Keratinocyte (primary cell): ENCODE results near the gene SCN11A. TPM values are rescaled to one million over a fixed set of nuclear protein-coding genes. Genes with fewer than 3 reads are reported as not detected.
A peak's percentile ranks its signal among the peaks of the same experiment; 100 is the strongest.

ENCODE experiments used
- DNase-seq: peaks from one replicate; pipeline ENCODE4 v3.0.0-alpha.2; 2011; ENCODE audit warnings: low read depth, missing footprints, low spot score
- FAIRE-seq: peaks from 2 replicates; lab custom pipeline; 2011; peaks lifted over from hg19 to GRCh38; lab: Jason Lieb, UNC
- H2AFZ ChIP-seq: 2 replicates; pipeline ENCODE4 v1.6.0; 2012; ENCODE audit warnings: low read length, control low read depth, inconsistent platforms; ENCODE audit not compliant: control insufficient read depth
- H3K27ac ChIP-seq: 2 replicates; pipeline ENCODE4 v1.5.1; 2011; ENCODE audit warnings: low read length; ENCODE audit not compliant: control insufficient read depth, insufficient read depth
- H3K27me3 ChIP-seq: 3 replicates; pipeline ENCODE4 v1.6.0; 2011; ENCODE audit warnings: low read length; ENCODE audit not compliant: control insufficient read depth, insufficient read depth; ENCODE audit errors: extremely low read depth
- H3K36me3 ChIP-seq, 2 experiments: 2 replicates in 1 of 2; 3 replicates in 1 of 2; pipeline ENCODE4 v1.5.1; 2011; ENCODE audit warnings: low read length in 2 of 2, mild to moderate bottlenecking in 1 of 2; ENCODE audit not compliant: control insufficient read depth in 2 of 2, insufficient read depth in 2 of 2; ENCODE audit errors: extremely low read depth in 1 of 2
- H3K4me1 ChIP-seq: 3 replicates; pipeline ENCODE4 v1.5.1; 2011; ENCODE audit warnings: low read length; ENCODE audit not compliant: control insufficient read depth, insufficient read depth; ENCODE audit errors: extremely low read depth
- H3K4me2 ChIP-seq: 3 replicates; pipeline ENCODE4 v1.6.0; 2011; ENCODE audit warnings: low read depth, low read length; ENCODE audit not compliant: control insufficient read depth, insufficient read depth; ENCODE audit errors: extremely low read depth
- H3K4me3 ChIP-seq, 3 experiments: fragments of 200-600 bp in 1 of 3; sonication (generic) in 1 of 3; 2 replicates in 2 of 3; 3 replicates in 1 of 3; pipeline ENCODE4 v1.5.1; 2011 to 2016; ENCODE audit warnings: low read length in 3 of 3, mild to moderate bottlenecking in 3 of 3, control low read depth in 2 of 3, inconsistent platforms in 1 of 3, low read depth in 1 of 3, mixed read lengths in 1 of 3, mixed run types in 1 of 3, moderate library complexity in 1 of 3; ENCODE audit not compliant: control insufficient read depth in 2 of 3, insufficient read depth in 2 of 3; ENCODE audit errors: extremely low read depth in 1 of 3
- H3K79me2 ChIP-seq: 2 replicates; pipeline ENCODE4 v1.6.0; 2012; ENCODE audit warnings: low read length; ENCODE audit not compliant: control insufficient read depth, insufficient read depth
- H3K9ac ChIP-seq: 3 replicates; pipeline ENCODE4 v1.6.0; 2011; ENCODE audit warnings: low read length; ENCODE audit not compliant: control insufficient read depth, insufficient read depth; ENCODE audit errors: extremely low read depth
- H3K9me1 ChIP-seq: 3 replicates; pipeline ENCODE4 v1.6.0; 2011; ENCODE audit warnings: low read length; ENCODE audit not compliant: control insufficient read depth, insufficient read depth; ENCODE audit errors: extremely low read depth
- H3K9me3 ChIP-seq: 2 replicates; pipeline ENCODE4 v1.5.1; 2012; ENCODE audit warnings: low read depth, low read length; ENCODE audit not compliant: control insufficient read depth
- H4K20me1 ChIP-seq: 3 replicates; pipeline ENCODE4 v1.6.0; 2011; ENCODE audit warnings: low read length; ENCODE audit not compliant: control insufficient read depth, insufficient read depth; ENCODE audit errors: extremely low read depth
- CTCF ChIP-seq, 3 experiments: IDR thresholded peaks in 1 of 3; conservative IDR thresholded peaks in 1 of 3; optimal IDR thresholded peaks in 1 of 3; 2 replicates in 2 of 3; 3 replicates in 1 of 3; pipeline versions ENCODE3 to v1.5.1; 2011; ENCODE audit warnings: low read length in 3 of 3, mild to moderate bottlenecking in 3 of 3, moderate library complexity in 2 of 3, control low read depth in 1 of 3, inconsistent platforms in 1 of 3; ENCODE audit not compliant: insufficient read depth in 2 of 3; ENCODE audit errors: extremely low read depth in 1 of 3
- EZH2 ChIP-seq: IDR thresholded peaks from one replicate; pipeline ENCODE4 v1.6.1; 2012; ENCODE audit warnings: inconsistent platforms, mild to moderate bottlenecking, low read length, moderate library complexity
- dilution Hi-C: fragments of 300-500 bp; cut with MboI; formaldehyde crosslinking; loops from one replicate; pipeline ENCODE4 v1.7.0; 2020; ENCODE audit warnings: low sequenced_read_pairs; ENCODE audit not compliant: extremely low pct_ligation_motif_present
- polyA plus RNA-seq, 5 experiments: library from polyadenylated mRNA; depleted of rRNA in 3 of 5; stranded (reverse) in 3 of 5; stranded (forward) in 1 of 5; unstranded in 1 of 5; fragments of >200 nt; gene quantifications; 1 replicate in 1 of 5; 2 replicates in 3 of 5; 3 replicates in 1 of 5; pipeline versions ENCODE4 v1.2.1 to v1.2.3, GENCODE V29; 2011 to 2012; ENCODE audit warnings: missing spikeins in 2 of 5, low read depth in 1 of 5, low replicate concordance in 1 of 5

The SCN11A gene
- polyA plus RNA-seq, 1 donor (not counting 4 experiments of a cell fraction or from before 2014, with no cell fraction given): 0.01 TPM

GRCh38 chr3:39065197-39065596 is 13.5 kb upstream of the SCN11A start:
- Histone ChIP-seq H3K36me3 (no peaks in the 10 kb centered on the region), H3K27ac (no peak overlapping the region), H3K27me3 (no peaks in the 10 kb centered on the region), H3K79me2 (peaks cover 8% of the 10 kb centered on the region), H3K9ac (no peak overlapping the region), H3K4me3 (no peak overlapping the region), H3K9me3 (no peaks in the 10 kb centered on the region), H3K9me1 (no peaks in the 10 kb centered on the region), H3K4me2 (no peak overlapping the region), H2AFZ (no peak overlapping the region), H4K20me1 (no peaks in the 10 kb centered on the region), H3K4me1 (peaks cover 7% of the 10 kb centered on the region)
- peak; percentile 13 for FAIRE-seq
- DNase-seq: no peak
- dilution Hi-C loops: no loop called here
- peak; percentile 58 to 63 (median 60) for TF ChIP-seq CTCF (optimal IDR thresholded peaks at IDR 0.05 in 1 of 3, IDR thresholded peaks at IDR 0.05 in 1 of 3, conservative IDR thresholded peaks at IDR 0.05 in 1 of 3; ENCODE audit: extremely low read depth in 1 of 3, insufficient read depth in 2 of 3, low read length in 3 of 3)
- TF ChIP-seq EZH2: no peak

GRCh38 chr3:39064646-39065045 is 12.9 kb upstream of the SCN11A start:
- no peaks in the 10 kb centered on the region for H3K27me3 ChIP-seq
- H2AFZ ChIP-seq: no peak overlapping the region
- peaks cover 8% of the 10 kb centered on the region for H3K79me2 ChIP-seq
- no peak for TF ChIP-seq EZH2
- H3K4me3 ChIP-seq: no peak overlapping the region
- H3K4me1 ChIP-seq: peaks cover 7% of the 10 kb centered on the region
- H3K4me2 ChIP-seq: no peak overlapping the region
- H3K9me1 ChIP-seq: no peaks in the 10 kb centered on the region
- DNase-seq (no peak), FAIRE-seq (no peak)
- no peak overlapping the region for H3K9ac ChIP-seq
- H3K9me3 ChIP-seq: no peaks in the 10 kb centered on the region
- H4K20me1 ChIP-seq: no peaks in the 10 kb centered on the region
- dilution Hi-C loops: no loop called here
- H3K36me3 ChIP-seq: no peaks in the 10 kb centered on the region
- H3K27ac ChIP-seq: no peak overlapping the region

- H4K20me1 ChIP-seq: no peaks in the 10 kb centered on the region
- peaks cover 15% of the 10 kb centered on the region for H3K79me2 ChIP-seq
- no peak for FAIRE-seq
- H3K9ac ChIP-seq: no peak overlapping the region
- dilution Hi-C loops: no loop called here
- H2AFZ ChIP-seq: no peak overlapping the region
- no peaks in the 10 kb centered on the region for H3K36me3 ChIP-seq
- H3K27me3 ChIP-seq: no peaks in the 10 kb centered on the region
- peaks cover 7% of the 10 kb centered on the region for H3K4me1 ChIP-seq
- no peak for DNase-seq
- no peaks in the 10 kb centered on the region for H3K9me1 ChIP-seq
- no peaks in the 10 kb centered on the region for H3K9me3 ChIP-seq
- H3K4me2 ChIP-seq: no peak overlapping the region
- H3K4me3 ChIP-seq: no peak overlapping the region
- H3K27ac ChIP-seq: no peak overlapping the region
- TF ChIP-seq CTCF (optimal IDR thresholded peaks at IDR 0.05 in 1 of 3, IDR thresholded peaks at IDR 0.05 in 1 of 3, conservative IDR thresholded peaks at IDR 0.05 in 1 of 3; ENCODE audit: extremely low read depth in 1 of 3, insufficient read depth in 2 of 3, low read length in 3 of 3) (no peak), EZH2 (no peak)
Observed at GRCh38 chr3:39063143-39063542, 11.4 kb upstream of the SCN11A start.
